HG03571 (cell line): ENCODE data around the gene EMC10.
A peak's percentile ranks its signal among the peaks of the same experiment; 100 is the strongest.
"Not testable (repeated sequence)": the region's sequence is repeated elsewhere in the genome, so short reads cannot be mapped to it uniquely, and the experiment has no call there.

Experiments used
- ATAC-seq: cut with Tn5 transposase; IDR thresholded peaks from one replicate; pipeline ENCODE4 v1.9.1; 2021; ENCODE audit not compliant: unreplicated experiment

The EMC10 gene

DNA sequence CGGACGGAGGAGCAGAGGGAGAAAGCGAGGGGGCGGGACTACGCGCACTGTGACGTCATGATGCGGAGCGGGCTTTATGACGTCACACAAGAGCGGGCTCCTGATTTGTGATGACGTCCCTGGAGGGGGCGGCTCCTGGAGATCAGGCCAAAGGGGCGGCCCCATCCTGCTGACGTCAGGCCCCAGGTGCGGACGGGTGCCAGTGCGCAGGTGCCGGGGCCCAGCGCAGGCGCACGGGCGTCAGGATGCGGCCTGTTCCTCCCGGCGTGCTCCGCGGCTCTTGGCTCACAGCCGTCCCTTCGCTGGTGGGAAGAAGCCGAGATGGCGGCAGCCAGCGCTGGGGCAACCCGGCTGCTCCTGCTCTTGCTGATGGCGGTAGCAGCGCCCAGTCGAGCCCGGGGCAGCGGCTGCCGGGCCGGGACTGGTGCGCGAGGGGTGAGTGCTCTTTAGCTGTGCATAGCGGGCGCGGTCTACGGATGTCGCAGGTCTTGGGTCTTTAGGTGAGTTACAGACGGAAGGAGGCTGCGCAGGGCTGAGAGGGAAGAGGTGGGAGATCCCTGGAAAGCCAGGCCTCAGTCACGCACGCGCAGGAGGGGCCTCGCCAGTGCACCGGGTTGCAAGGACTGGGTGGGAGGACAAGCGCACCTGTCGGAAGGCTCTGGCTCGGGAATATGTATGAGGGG is at the start of gene EMC10, which contains the start of gene GARIN5A:
Gene EMC10 (plus strand): TSS at position 284 of the 683 bp plus-strand sequence. CDS start 38 bp downstream, at position 322.
Gene GARIN5A (minus strand): TSS at position 625 of the 683 bp plus-strand sequence. CDS start 460 bp downstream, at position 165.
- ATAC-seq: peak; percentile 78

DNA sequence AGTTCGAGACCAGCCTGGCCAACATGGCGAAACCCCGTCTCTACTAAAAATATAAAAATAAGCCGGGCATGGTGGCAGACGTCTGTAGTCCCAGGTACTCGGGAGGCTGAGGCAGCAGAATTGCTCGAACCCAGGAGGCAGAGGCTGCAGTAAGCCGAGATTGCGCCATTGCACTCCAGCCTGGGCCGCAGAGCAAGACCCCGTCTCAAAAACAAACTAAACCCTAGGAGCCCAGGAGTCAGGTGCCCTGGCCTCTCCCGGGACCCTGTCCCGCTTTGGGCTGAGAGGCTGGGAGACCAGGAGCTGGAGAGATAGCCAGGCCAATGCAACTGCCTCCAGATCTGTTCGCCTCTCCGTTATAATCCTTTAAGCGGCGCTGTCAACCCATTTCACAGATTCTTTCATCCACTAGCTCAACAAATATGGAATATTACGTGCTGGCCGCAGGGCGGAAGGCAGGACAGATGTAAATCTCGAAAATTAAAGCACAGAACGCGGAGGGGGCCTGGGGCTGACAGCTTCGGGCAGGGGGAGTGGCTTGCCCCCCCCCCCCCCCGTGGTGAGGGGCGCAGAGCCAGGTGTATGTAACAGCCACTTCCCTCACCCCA is 48.9 kb upstream of the EMC10 start:
- no peak for ATAC-seq

DNA sequence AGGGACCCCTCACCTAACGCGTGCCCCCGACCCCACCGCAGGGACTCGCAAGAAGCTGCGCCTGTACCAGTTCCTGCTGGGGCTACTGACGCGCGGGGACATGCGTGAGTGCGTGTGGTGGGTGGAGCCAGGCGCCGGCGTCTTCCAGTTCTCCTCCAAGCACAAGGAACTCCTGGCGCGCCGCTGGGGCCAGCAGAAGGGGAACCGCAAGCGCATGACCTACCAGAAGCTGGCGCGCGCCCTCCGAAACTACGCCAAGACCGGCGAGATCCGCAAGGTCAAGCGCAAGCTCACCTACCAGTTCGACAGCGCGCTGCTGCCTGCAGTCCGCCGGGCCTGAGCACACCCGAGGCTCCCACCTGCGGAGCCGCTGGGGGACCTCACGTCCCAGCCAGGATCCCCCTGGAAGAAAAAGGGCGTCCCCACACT is 48.3 kb upstream of the EMC10 start:
- ATAC-seq: no peak

DNA sequence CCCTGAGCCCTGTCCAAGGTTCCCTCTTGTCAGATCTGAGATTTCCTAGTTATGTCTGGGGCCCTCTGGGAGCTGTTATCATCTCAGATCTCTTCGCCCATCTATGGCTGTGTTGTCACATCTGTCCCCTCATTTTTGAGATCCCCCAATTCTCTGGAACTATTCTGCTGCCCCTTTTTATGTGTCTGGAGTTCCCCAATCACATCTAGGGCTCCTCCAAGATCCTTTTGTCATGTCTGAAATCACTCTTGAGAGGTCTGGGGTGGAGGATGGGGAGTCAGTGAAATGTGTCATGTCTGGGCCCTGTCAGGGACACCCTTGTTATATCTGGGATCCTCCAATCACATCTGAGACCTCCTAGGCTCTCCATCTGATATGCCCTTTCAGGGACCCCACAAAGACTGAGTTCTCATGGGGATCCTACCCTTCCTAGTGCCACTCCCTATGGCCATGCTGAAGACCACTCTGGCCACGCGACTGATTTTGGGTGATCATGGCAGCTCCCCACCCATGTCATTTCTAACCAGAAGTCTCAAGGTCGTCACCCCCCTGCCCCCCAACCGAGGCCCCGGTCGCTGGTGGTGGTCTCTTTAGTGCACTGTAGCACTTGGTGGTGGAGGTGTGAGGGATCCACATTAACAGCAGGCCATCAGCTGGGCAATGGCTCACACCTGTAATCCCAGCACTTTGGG is 47.4 kb upstream of the EMC10 start:
- no peak for ATAC-seq

DNA sequence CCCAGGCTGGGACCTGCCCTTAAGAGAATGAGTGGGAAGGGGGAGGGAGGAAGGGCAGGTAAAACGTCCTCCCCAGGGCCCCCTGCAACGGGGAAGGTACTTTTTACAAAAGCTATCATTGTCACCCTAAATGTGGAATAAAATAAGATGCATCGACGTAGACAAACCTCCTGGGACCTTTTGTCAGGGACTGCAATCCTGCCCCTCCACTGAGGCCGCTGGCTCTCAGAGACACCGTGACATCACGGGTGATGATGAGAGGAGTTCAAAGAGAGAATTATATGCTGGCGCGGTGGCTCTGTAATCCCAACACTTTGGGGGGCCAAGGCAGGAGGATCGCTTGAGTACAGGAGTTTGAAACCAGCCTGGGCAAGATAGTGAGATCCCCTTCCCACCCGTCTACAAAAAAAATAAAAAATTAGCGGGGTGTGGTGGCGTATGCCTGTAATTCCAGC is 45.4 kb upstream of the EMC10 start:
- ATAC-seq: no peak

DNA sequence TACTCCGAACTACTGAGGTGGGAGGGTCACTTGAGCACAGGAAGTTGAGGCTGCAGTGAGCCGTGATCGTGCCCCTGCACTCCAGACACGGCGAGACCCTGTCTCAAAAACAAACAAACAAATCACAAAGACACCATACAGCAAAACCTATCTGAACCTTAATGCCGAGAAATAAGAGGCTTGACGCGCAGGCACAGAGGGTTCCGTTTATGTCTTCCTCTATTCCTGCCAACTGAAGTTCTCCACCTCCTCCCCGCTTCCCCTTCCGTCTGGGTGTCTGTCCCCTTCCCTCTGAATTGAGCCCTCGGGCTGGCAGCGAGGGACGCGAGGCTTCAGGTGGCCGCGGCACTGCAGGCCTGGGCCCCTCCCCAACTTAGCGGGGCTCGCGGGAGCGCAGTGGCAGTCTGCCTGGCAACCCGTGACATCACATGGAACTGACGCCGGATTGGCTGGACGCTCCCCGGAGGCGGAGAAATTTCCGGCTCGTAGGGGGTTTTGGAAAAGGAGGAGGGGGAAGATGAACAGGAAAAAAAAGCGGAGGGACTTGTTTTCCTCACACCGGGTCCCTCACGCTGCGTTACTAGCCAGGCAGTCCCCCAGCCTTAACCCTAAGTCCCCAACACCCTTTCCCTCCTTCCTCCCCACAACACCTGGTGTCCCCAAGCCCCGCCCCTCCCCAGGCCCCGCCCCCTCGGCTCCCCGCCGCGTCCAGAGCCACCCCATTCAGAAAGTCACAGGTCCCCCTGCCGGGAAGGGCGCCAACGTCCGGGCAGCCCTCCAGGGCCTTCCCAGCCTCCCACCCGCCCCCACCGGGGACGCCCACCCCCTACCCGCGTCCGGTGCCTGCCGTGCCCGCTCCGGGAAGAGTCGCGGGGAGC is 44.7 kb upstream of the EMC10 start:
- peak; percentile 65 for ATAC-seq

DNA sequence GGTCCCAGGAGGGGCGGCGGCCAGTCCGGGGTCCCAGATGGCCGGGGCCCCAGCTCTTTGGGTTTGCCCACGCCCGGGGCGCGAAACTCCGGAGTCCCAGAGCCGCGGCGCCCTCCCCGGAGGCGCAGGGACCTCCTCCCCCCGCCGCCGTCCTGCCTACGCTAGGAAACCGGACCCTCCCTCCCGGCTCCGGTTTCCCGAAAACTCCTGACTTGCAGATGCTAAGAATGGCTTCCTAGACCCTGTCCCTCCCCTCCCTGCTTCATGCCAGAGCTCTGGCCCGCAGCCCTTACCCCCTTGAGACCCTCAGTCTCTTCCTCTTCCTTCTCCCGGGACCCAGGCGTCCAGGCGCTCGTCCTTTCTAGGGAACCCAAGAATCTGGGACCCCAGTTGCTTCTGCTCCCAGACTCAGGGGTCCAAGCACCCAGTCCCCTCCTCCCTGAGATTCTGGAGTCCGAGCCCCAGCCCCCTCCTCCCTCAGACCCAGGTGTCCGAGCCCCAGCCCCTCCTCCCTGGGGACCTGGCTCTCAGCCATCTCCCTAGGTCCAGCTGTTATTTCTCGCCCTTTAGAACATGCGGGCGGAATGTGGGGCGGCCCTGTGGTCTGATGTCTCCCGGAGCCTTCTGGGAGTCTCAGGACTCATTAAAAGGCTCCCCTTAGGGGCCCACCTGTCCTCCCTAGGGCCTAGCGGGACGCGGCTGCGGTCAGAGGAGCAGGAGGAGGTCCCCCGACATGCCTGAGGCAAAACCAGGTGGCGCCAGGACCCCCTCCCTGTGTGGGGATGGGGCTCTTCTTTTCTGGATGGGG is 43.9 kb upstream of the EMC10 start, which contains the start of gene MYBPC2:
Gene MYBPC2 (plus strand): TSS at position 672 of the 808 bp plus-strand sequence. CDS start 62 bp downstream, at position 734.
- ATAC-seq: no peak

DNA sequence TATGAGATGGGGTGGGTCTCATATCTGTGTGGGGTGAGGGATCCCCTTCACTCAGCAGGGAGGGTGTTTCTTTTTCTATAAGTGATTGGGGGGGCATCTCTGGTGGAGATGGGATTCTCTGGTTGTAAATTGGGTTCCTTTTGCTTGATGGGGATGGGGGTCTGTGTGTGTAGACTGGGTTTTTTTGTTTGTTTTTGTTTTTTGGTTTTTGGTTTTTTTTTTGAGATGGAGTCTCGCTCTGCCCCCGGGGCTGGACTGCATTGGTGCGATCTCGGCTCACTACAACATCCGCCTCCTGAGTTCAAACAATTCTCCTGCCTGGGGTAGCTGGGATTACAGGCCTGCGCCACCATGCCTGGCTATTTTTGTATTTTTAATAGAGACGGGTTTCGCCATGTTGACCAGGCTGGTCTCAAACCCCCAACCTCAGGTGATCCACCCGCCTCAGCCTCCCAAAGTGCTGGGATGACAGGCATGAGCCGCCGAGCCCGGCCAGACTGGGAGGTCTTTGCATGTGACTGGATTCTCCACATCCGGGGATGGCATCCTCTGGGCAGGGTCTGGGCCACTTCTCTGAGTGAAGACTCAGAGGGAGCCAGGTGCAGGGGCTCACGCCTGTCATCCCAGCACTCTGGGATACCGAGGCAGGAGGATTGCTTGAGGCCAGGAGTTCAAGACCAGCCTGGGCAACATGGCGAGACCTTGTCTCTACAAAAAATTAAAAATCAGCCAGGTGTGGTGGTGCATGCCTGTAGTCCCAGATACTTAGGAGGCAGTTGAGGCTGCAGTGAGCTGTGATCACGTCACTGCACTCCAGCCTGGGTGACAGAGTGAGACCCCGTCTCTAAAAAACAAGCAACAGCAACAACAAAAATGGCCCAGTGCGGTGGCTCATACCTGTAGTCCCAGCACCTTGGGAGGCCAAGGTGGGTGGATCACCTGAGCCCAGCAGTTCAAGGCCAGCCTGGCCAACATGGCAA is 42.8 kb upstream of the EMC10 start:
- ATAC-seq: no peak

DNA sequence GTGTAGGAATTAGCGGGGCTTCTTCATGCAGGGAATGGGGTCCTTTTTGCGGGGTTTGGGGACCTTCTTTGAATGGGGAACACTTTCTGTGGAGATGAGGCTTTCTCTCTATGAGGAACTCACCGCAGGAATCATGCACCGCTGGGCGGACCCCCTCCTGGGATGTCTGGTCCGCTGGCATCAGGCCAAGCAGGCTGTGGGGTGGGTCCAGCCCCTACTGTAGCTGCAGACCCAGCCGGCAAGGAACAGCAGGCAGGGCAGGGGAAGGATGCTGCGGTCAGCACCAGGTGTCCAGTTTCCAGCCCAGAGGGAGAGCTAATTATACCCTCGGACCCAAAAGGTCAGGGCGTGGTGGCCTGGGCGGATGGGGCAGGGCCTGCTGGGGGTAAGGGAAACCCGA is 41.8 kb upstream of the EMC10 start:
- no peak for ATAC-seq

DNA sequence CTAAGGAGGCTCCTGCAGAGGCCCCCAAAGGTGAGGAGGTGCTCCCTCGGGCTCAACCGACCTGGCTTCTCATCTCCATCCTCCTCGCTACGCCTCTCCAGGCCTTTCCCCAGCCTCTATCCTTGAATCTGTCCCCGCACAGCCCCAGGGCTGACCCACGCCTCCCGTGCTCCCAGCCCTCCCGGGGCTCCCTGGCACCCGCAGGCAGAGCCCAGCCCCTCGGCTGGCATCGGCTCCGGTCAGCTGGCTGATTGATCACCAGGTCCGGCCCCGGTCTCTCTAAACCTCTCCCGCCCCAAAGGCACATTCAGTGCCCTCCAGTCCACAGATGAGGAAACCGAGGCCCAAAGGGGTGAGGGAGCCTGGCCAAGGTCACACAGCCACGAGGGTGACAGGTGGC is 41.1 kb upstream of the EMC10 start:
- ATAC-seq: no peak

DNA sequence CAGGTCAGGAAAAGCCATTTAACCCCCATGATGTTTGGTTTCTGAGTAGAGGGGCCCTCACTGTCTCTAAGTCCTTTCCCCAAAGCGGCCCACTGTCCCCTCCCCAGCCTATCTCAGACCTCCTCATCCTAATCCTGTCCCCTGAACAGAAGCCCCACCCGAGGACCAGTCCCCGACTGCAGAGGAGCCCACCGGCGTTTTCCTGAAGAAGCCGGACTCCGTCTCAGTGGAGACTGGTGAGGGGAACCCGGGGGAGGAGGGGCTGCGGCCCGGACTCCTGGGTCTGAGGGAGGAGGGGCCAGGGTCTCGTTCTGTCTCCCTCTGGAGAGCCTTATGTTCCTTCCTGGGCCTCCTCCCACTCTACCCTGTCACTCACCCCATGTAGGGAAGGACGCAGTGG is 40.7 kb upstream of the EMC10 start:
- no peak for ATAC-seq

DNA sequence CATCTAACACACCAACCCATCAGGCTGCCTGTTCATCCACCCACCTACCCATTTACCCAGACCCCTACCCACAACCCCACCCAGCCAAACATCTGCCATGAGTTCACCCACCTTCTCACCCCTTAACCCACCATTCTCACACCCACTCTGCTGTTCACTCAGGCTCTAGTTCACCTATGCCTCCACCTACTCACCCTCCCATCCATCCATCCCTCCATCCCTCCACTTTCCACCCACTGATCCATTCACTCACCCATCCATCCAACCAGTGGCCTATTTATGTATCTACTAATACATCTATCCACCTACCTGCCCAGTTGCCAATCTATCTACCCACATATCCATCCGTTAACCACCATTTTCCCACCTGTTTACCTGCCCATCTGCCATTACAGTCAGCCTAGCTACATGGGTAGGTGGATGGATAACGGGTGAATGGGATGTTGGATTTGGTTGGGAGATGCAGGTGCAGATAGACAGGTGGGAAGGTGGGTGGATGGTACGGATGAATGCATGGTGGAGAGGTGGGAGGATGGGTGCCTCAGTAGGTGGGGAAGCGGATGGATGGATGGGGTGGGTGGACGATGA is 38.4 kb upstream of the EMC10 start:
- no peak for ATAC-seq

DNA sequence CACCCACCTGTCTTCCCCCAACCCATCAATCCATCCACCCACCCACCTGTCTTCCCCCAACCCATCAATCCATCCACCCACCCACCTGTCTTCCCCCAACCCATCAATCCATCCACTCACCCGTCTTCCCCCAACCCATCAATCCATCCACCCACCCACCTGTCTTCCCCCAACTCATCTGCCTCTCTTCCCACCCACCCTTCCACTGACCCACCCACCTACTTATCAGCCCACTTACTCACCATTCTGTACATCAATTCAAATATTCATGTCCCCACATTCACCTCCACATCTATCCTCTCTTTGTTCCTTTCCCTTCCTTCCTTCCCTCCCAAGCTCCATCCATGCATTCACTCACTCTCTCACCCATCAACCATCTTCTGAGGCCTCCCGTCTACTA is 37.2 kb upstream of the EMC10 start:
- not testable (repeated sequence) for ATAC-seq

DNA sequence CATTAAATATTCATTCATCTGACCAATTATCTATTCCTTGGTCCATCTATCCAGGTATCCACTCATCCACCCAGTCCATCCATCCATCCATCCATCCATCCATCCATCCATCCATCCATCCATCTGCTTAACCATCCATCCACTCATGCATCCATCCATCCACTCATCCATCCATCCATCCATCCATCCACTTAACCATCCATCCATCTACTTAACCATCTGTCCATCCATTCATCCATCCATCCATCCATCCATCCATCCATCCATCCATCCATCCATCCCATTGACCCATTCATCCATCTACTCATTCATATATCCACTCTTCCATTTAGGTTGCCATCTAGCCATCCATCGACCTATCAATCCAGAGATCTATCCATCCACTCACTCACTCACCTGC is 32.2 kb upstream of the EMC10 start:
- ATAC-seq: no peak

DNA sequence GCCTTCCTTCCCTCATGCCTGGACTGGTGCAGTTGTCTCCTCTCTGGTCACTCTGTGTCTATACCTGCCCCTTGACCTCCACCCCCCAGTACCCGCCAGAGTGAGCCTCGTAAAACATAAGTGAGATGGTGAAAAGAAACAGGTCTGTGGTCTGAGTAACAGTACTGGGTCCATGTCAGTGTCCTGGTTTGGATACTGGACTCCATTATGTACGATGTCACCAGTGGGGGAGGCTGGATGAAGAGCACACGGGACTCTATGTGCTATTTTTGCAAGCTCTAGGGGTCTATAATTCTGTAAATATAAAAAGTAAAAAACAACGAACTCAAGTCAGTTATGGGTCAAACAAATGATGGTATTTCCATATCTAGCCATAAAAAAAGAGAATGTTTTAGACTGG is 29.3 kb upstream of the EMC10 start:
- no peak for ATAC-seq

DNA sequence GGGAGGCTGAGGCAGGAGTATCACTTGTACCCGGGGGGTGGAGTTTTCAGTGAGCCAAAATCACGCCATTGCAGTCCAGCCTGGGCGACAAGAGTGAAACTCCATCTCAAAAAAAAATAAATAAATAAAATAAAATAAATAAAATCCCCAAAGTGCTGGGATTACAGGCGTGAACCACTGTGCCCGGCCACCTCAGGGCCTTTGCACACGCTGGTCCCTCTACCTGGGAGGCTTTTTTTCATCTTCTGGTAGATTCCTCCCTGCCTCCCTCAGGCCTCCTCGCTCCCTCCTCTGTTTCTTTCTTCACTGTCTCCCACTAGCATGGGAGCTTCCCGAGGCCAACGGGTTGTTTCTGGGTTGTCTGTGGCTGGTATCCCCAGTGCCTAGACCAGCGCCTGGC is 28.6 kb upstream of the EMC10 start:
- ATAC-seq: no peak

DNA sequence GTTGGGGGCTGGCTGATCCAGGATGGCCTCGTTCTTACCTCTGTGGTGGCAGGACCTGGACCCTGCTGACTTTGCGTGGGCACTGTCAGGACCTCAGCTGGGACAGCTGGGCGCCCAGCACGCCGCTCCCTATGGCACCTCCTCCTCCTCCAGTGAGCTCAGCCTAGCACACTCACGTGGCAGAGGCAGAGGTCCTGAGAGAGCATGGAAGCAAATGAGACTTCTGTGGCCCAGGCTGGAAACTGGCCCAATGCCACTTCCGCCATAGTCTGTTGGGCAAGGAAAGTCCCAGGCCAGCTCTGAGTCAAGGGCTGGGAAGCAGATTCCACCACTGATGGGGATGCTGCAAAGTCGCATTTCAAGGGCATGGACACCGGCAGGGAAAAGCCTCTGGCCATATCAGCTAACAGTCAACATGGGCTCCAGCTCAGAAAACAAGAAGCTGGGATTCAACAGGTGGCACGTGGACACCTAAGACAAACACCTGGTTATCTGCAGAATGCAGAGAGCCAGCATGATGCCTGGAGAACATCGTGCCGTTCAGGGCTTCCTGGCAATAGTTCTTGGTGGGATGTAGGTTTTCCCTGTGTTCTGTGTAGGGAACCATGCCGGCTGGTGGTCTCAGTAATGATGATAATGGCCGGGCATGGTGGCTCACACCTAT is 26.9 kb upstream of the EMC10 start:
- no peak for ATAC-seq
